AG10803 (cell line): ENCODE data around the gene SPRED2.
A peak's percentile ranks its signal among the peaks of the same experiment; 100 is the strongest.

ENCODE experiments used
- DNase-seq: peaks from one replicate; pipeline ENCODE4 v3.0.0; 2010; ENCODE audit warnings: low read depth
- H3K4me3 ChIP-seq: 2 replicates; pipeline ENCODE4 v1.5.1; 2011; ENCODE audit warnings: mild to moderate bottlenecking, low read length, control low read depth
- TF ChIP-seq, protein P1 (sequence below): conservative IDR thresholded peaks from 2 replicates; pipeline ENCODE4 v1.5.1; 2011; ENCODE audit warnings: mild to moderate bottlenecking, low read length, control low read depth, inconsistent platforms

Gene SPRED2

DNA sequence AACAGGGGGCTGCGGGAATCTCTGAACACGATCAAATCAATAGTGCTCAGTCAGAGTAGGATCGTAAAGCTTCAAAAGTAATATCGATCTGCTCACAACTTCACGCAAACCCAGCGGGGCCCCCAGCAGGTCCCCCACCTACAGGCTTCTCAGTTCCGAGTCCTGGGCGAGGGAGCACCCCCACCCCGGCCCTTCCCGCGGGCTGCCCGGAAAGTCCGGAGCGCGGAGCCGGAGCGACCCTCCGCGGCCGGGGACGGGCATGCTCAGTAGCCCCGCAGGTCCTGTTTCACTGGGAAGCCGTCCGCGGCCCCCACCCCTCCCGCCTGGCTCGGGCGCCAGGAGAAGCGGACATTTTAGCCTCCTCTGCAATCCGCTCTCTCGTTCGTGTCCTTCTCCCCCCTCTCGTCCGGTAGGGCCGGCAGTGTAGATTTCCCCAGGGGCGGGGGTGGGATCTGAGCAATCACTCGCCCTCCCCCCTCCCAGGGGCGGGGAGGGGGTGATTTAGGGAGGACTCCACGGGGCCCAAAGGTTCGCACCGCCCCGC, 3.3 kb upstream of the SPRED2 start:
- TF ChIP-seq, protein P1, sequence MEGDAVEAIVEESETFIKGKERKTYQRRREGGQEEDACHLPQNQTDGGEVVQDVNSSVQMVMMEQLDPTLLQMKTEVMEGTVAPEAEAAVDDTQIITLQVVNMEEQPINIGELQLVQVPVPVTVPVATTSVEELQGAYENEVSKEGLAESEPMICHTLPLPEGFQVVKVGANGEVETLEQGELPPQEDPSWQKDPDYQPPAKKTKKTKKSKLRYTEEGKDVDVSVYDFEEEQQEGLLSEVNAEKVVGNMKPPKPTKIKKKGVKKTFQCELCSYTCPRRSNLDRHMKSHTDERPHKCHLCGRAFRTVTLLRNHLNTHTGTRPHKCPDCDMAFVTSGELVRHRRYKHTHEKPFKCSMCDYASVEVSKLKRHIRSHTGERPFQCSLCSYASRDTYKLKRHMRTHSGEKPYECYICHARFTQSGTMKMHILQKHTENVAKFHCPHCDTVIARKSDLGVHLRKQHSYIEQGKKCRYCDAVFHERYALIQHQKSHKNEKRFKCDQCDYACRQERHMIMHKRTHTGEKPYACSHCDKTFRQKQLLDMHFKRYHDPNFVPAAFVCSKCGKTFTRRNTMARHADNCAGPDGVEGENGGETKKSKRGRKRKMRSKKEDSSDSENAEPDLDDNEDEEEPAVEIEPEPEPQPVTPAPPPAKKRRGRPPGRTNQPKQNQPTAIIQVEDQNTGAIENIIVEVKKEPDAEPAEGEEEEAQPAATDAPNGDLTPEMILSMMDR = peak; percentile 4; the same call in 1 of the 2 replicates
- peak; percentile 91 for DNase-seq

DNA sequence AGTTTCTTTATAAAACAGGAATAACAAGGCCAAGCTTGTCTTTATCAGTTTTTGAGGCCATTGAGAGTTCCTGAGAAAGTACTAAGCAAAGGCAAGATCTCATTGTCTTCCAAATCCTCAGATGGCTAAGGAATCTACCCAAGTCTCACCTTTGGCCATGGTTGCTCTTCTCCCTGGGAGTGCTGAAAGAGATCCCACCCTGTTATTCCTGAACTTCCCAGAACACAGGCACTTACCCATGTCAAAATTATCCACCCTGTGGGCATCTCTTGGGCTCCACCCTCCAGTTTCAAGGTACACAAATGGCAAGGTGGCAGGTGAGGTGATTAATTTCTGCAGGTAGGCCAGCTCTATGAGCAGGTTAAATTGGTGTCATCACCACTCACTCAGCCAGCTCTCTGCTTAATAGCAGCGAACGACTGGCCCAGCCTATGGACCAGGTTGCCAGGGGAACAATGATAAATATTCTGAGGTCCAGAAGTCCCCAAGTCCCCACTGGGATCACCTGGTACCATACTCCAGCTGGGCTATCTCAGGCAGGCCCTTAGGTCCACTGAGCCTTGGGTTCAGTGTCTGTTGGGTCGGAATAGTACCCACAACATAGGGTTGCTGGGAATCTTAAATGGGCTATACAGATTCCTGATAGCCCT, 2.3 kb upstream of the SPRED2 start:
- TF ChIP-seq, protein P1 = no peak
- DNase-seq = no peak
- H3K4me3 ChIP-seq = peak overlapping the region; percentile 72

More for the DNA sequence above, 3.3 kb upstream of the SPRED2 start:
- H3K4me3 ChIP-seq = peak overlapping the region; percentile 72

DNA sequence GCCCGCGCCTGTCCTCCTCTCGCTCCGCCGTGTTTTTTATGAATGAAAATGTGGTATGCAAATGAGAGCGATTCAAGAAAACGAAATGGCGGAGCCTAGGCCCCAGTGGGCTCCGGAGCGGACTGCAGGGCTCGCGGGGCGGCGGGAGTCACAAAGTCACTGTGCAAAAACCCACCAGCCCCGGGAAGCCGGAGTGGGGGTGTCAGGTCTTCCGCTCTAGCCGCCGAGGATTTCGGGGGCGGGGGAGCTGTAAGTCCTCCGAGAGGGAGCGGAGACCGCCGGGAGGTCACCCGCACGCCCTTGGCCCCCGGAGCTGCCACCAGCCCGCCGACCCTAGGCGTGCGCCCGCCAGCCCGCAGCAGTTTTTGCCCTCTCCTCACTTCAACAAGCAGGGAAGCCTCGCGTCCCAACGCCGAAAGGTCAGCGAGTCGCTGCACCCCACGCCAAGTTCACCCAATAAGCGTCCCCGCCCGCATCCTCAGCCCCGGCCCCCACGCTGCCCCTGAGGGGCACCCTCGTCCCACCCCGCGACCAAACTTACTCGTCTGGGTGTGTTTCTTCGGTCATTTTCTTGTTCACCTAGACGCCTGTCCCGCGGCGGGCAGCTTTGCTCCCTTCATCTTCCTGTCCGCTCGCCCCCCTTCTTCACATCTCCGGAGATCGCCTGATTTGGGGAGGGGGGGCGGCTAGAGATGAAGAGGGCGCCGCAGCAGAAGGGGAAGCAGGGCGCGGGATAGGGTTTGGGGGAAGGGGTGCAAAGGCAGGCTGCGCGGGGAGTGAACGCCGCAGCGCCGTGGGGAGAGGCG, 775 bp downstream of the SPRED2 start:
- TF ChIP-seq, protein P1 = no peak
- peak; percentile 29 for DNase-seq
- H3K4me3 ChIP-seq = peak overlapping the region; percentile 85

DNA sequence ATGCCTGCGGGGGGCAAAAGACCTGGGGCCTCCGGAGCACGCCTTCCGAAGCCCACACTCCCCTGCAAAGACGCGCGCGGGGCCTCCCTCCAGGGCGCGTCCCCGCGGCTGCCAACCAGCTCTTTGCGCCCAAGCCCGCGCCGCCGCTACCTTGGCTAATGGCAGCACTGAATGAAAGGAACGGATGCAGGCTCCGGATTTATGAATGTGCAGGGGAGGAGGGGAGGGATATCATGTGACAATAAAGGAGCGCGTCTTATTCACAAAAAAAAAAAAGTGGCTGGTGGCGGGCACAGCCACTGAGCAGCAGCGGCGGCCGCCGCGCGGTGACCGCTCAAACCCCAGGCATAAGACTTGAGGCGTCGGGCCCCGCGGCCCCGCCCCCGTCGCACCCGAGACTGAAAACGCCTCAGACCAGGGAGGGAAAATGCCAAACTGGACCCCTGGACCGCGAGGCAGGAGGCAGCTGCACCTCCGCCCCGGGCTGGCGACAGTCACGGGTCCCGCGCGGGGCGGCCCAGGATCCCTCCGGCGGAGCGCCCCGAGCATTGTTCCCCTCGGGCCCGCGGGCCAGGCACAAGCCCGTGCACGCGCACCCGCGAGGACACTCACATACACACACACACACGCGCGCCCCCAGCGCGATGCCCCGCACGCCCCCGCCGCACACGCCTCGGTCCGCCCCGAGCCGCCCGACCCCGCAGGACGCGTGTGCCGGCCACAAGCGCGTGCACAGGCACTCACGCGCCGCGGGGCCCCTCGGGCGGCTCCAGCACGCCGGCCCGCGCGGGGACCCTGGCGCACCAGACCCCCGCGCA, 1.6 kb downstream of the SPRED2 start:
- DNase-seq = peak; percentile 54
- H3K4me3 ChIP-seq = peak overlapping the region; percentile 85

DNA sequence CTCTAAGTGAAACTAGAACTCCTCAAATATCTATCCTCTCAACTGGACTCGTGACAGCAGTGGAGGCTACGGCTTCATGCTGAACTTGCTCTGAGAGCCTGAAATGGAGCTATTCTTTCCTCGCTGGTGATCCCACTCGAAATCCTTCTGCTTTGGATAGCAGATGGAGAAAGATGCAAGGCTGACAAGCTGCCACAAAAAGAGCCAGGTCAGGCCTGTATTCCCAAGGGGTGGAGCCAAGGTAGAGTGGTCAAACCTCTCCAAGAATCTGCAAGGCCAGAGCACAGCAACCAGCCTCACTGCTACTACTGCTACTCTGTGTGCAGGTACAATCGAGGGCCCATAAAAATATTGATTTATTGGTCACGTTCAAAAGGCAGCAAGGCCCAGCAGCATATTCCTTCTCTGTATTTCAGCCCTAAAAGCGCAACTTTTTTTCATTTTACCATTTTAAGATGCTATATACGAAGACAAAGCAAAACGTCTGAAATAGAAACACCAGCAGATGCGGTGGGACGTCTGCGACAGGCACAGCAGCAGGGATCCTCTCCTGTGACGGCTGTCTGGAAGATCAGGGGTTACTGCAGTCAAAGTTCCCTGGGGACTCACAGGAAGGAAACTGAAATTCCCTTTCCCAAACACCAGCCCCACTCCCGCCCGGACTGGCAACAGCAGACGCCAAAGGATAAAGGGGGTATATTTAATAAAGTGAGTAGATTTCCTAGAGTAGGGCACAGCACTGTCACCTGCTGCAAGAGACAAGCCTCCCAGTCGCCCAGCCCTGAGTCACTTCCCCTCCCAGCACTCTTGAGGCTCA, 2.4 kb downstream of the SPRED2 start:
- TF ChIP-seq, protein P1 = no peak
- DNase-seq = peak; percentile 9
- peak overlapping the region; percentile 85 for H3K4me3 ChIP-seq

More for the DNA sequence above, 1.6 kb downstream of the SPRED2 start:
- TF ChIP-seq, protein P1 = no peak

DNA sequence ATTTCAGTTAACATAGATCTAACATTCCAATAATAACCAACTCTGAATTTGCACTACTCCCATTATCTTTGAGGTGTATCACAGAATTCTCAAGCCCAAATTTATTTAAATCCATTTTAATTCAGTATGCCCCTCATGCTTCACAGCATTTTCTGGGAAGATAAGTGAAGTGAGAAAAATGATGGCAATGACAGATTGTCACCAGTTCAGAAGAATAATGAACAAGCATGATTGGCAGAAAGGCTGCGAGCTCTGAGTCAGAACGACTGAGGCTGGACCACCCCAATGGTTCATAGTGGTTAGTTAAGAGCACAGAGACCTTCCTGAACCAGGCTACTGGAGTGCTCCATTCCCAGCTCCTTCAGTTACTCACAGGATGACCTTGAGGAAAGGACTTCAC, 4.9 kb downstream of the SPRED2 start:
- TF ChIP-seq, protein P1 = no peak
- no peak overlapping the region for H3K4me3 ChIP-seq
- DNase-seq = no peak
